ENCODE data around the gene SSH3.
A peak's percentile ranks its signal among the peaks of the same experiment; 100 is the strongest.
"Not testable (repeated sequence)": the region's sequence is repeated elsewhere in the genome, so short reads cannot be mapped to it uniquely, and the experiment has no call there.

SSH3 gene

GRCh38 chr11:67310246-67311050 is 7.1 kb downstream of the SSH3 start:
- DNase-seq: no peak

GRCh38 chr11:67311051-67311555 is 7.8 kb downstream of the SSH3 start:
- DNase-seq: no peak

GRCh38 chr11:67311556-67312082 is 8.3 kb downstream of the SSH3 start:
- DNase-seq: no peak

GRCh38 chr11:67312187-67313021 is 9.1 kb downstream of the SSH3 start:
- DNase-seq: no peak

- no peak for DNase-seq
These were observed 10.0 kb downstream of the SSH3 start for GRCh38 chr11:67313125-67313890.

- no peak for DNase-seq
These were observed 10.9 kb downstream of the SSH3 start for GRCh38 chr11:67314218-67314617.

- no peak for DNase-seq
These were observed 12.1 kb downstream of the SSH3 start for GRCh38 chr11:67315325-67315909.

- DNase-seq: no peak
These were observed 13.5 kb downstream of the SSH3 start for GRCh38 chr11:67316882-67317204.

- DNase-seq: peak; percentile 45 to 99 (median 94)
These were observed 14.0 kb downstream of the SSH3 start for GRCh38 chr11:67317205-67317887.

- peak in 3 of 56 donors; percentile 43 to 67 (median 53) for DNase-seq
These were observed 14.7 kb downstream of the SSH3 start for GRCh38 chr11:67317888-67318555.

- DNase-seq: not testable (repeated sequence)
These were observed 15.5 kb downstream of the SSH3 start for GRCh38 chr11:67318876-67319275.

GRCh38 chr11:67320011-67320410 is 16.7 kb downstream of the SSH3 start:
- no peak for DNase-seq

- DNase-seq: no peak
These were observed 17.4 kb downstream of the SSH3 start for GRCh38 chr11:67320691-67321090.

GRCh38 chr11:67321313-67321871 is 18.1 kb downstream of the SSH3 start:
- no peak for DNase-seq

- DNase-seq: no peak
These were observed 18.7 kb downstream of the SSH3 start for GRCh38 chr11:67322049-67322448.

GRCh38 chr11:67323526-67323925 is 20.2 kb downstream of the SSH3 start:
- DNase-seq: no peak

- no peak for DNase-seq
These were observed 28.9 kb downstream of the SSH3 start for GRCh38 chr11:67332081-67332691.

- DNase-seq: no peak
These were observed 33.9 kb downstream of the SSH3 start for GRCh38 chr11:67337257-67337656.

GRCh38 chr11:67344264-67344663 is 40.9 kb downstream of the SSH3 start:
- DNase-seq: no peak

Data from nucleus accumbens (tissue), 56 donors.